AG04450 (cell line): ENCODE results near the gene HDAC10. TPM values are rescaled to one million over a fixed set of nuclear protein-coding genes. Genes with fewer than 3 reads are reported as not detected.

ENCODE experiments used
- CTCF ChIA-PET: fragments of 300-600, 350-600 bp; formaldehyde crosslinking; extraction: SDS; loops from one replicate; lab custom pipeline; 2022; ENCODE audit warnings: antibody characterized with exemption, inconsistent platforms; lab: Charles Lee
- POLR2A ChIA-PET: fragments of 350-600 bp; formaldehyde crosslinking; extraction: SDS; loops from one replicate; lab custom pipeline; 2021; ENCODE audit warnings: antibody characterized with exemption, inconsistent platforms; lab: Yijun Ruan, JAX
- DNase-seq: peaks from one replicate; pipeline ENCODE4 v3.0.0-alpha.2; 2011; ENCODE audit warnings: low read depth, low spot score
- H3K27ac ChIP-seq: one replicate; pipeline ENCODE4 v1.5.1; 2012; ENCODE audit warnings: low read depth, low read length, control low read depth
- H3K27me3 ChIP-seq: one replicate; pipeline ENCODE4 v1.6.0; 2012; ENCODE audit warnings: low read length; ENCODE audit not compliant: control insufficient read depth, insufficient read depth
- H3K4me3 ChIP-seq: 2 replicates; pipeline ENCODE4 v1.5.1; 2011; ENCODE audit warnings: mild to moderate bottlenecking, low read depth, low read length, control low read depth
- H3K9me3 ChIP-seq: 2 replicates; pipeline ENCODE4 v1.5.1; 2012; ENCODE audit warnings: low read length; ENCODE audit not compliant: control insufficient read depth, insufficient read depth
- CTCF ChIP-seq: IDR thresholded peaks from 2 replicates; pipeline ENCODE4 v1.5.1; 2011; ENCODE audit warnings: low read depth, low read length, control low read depth, inconsistent platforms
- polyA plus RNA-seq: library from polyadenylated mRNA; depleted of rRNA; stranded (reverse); fragments of >200 nt; gene quantifications from 2 replicates; pipeline ENCODE4 v1.2.3, GENCODE V29; 2011

The HDAC10 gene
- polyA plus RNA-seq, 1 experiment, result 7.0 TPM

GRCh38 chr22:50224071-50224470, 27.0 kb downstream of the HDAC10 start:
- POLR2A ChIA-PET, result no interaction called here
- no peaks in the 10 kb centered on the region for H3K27me3 ChIP-seq
- DNase-seq, result no peak
- no peak for TF ChIP-seq CTCF
- H3K9me3 ChIP-seq, result peaks cover 9% of the 10 kb centered on the region; the same call in 1 of the 2 replicates
- CTCF ChIA-PET, result no interaction called here
- H3K27ac ChIP-seq, result no peak overlapping the region
- H3K4me3 ChIP-seq, result no peak overlapping the region

- TF ChIP-seq CTCF, result no peak
- ChIA-PET CTCF (interaction anchor here (0.9 to 1.0 kb wide), 2 partner anchors 15 to 18 kb away, joined by 3 to 4 read pairs; no protein-coding TSS in a partner anchor), POLR2A (interaction anchor here (0.6 kb wide), 1 partner anchor 8 kb away, joined by 8 read pairs; no protein-coding TSS in a partner anchor)
- no peak overlapping the region for H3K27ac ChIP-seq
- no peak for DNase-seq
- H3K27me3 ChIP-seq, result no peaks in the 10 kb centered on the region
- H3K4me3 ChIP-seq, result no peak overlapping the region
- peaks cover 16% of the 10 kb centered on the region; the same call in 1 of the 2 replicates for H3K9me3 ChIP-seq
Measured at GRCh38 chr22:50222508-50222907, 28.6 kb downstream of the HDAC10 start.

GRCh38 chr22:50221410-50222300, 29.4 kb downstream of the HDAC10 start:
- no peak for TF ChIP-seq CTCF
- H3K4me3 ChIP-seq, result no peak overlapping the region
- DNase-seq, result no peak
- ChIA-PET POLR2A (interaction anchor here (0.6 kb wide), 1 partner anchor 9 kb away, joined by 8 read pairs; no protein-coding TSS in a partner anchor), CTCF (interaction anchor here (1.0 kb wide), 1 partner anchor 16 kb away, joined by 3 read pairs; no protein-coding TSS in a partner anchor)
- no peaks in the 10 kb centered on the region for H3K27me3 ChIP-seq
- H3K27ac ChIP-seq, result no peak overlapping the region
- peaks cover 16% of the 10 kb centered on the region; the same call in 1 of the 2 replicates for H3K9me3 ChIP-seq

GRCh38 chr22:50220603-50221409, 30.3 kb downstream of the HDAC10 start:
- Histone ChIP-seq H3K9me3 (peaks cover 16% of the 10 kb centered on the region; the same call in 1 of the 2 replicates), H3K4me3 (no peak overlapping the region), H3K27ac (no peak overlapping the region), H3K27me3 (no peaks in the 10 kb centered on the region)
- ChIA-PET CTCF (interaction anchor here (0.6 kb wide), 1 partner anchor 10 kb away, joined by 3 read pairs; no protein-coding TSS in a partner anchor), POLR2A (no interaction called here)
- TF ChIP-seq CTCF, result no peak
- no peak for DNase-seq
